Vagina (tissue), 2 donors: Measurements from ENCODE around the gene AGAP3.

Experiments used
- POLR2A ChIP-seq, 2 donors: fragments of 450-650 bp; IDR thresholded peaks; one replicate each; pipeline ENCODE4 v1.6.1; 2017; ENCODE audit warnings: antibody characterized with exemption in 2 of 2, mild to moderate bottlenecking in 2 of 2, moderate library complexity in 2 of 2
- POLR2AphosphoS5 ChIP-seq, 2 donors: sonication (generic); formaldehyde crosslinking; IDR thresholded peaks; one replicate each; pipeline ENCODE4 v1.9.0; 2017; ENCODE audit warnings: antibody characterized with exemption in 2 of 2, mild to moderate bottlenecking in 2 of 2, low read depth in 1 of 2; ENCODE audit not compliant: insufficient read depth in 1 of 2
- TF ChIP-seq, protein P1 (sequence below), 3 experiments: fragments of 450-650 bp in 2 of 3; fragments of 200-600 bp in 1 of 3; sonication (generic) in 1 of 3; IDR thresholded peaks; one replicate each; pipeline ENCODE4 v1.5.1; 2017 to 2019; ENCODE audit warnings: antibody characterized with exemption in 3 of 3, mild to moderate bottlenecking in 2 of 3, moderate library complexity in 2 of 3

DNA sequence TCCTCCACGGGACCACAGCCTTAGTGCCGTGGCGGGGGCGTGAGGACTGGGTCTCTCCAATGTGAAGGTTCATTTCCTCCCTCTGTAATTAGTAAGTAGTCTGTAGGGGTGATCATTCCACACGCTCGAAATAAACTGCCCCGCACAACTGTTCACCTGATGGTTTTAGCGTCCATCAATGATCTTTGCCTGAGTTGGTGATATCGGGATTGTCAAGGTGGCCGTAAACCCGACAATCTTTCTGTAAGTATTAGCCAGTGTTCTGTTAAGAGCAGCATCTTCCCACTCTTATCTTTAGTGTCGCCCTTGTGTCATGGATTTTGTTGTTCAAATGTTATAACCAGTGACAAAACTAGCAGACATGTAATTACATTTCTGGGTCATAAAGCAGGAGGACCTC lies 17.7 kb downstream of the AGAP3 start:
- TF ChIP-seq, protein P1, sequence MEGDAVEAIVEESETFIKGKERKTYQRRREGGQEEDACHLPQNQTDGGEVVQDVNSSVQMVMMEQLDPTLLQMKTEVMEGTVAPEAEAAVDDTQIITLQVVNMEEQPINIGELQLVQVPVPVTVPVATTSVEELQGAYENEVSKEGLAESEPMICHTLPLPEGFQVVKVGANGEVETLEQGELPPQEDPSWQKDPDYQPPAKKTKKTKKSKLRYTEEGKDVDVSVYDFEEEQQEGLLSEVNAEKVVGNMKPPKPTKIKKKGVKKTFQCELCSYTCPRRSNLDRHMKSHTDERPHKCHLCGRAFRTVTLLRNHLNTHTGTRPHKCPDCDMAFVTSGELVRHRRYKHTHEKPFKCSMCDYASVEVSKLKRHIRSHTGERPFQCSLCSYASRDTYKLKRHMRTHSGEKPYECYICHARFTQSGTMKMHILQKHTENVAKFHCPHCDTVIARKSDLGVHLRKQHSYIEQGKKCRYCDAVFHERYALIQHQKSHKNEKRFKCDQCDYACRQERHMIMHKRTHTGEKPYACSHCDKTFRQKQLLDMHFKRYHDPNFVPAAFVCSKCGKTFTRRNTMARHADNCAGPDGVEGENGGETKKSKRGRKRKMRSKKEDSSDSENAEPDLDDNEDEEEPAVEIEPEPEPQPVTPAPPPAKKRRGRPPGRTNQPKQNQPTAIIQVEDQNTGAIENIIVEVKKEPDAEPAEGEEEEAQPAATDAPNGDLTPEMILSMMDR (IDR thresholded peaks at IDR 0.05): no peak
- TF ChIP-seq POLR2AphosphoS5 (IDR thresholded peaks at IDR 0.05; ENCODE audit: insufficient read depth in 1 of 2, low read depth in 1 of 2) (no peak), POLR2A (IDR thresholded peaks at IDR 0.05) (no peak)
